SH-SY5Y (cell line): Measurements from ENCODE around the gene RCAN2.

Experiments used
- GATA2 ChIP-seq: IDR thresholded peaks from 2 replicates; pipeline ENCODE4 v1.6.1; 2011; ENCODE audit warnings: mild to moderate bottlenecking, low read depth, low read length
- GATA3 ChIP-seq: IDR thresholded peaks from 2 replicates; pipeline ENCODE4 v1.6.1; 2011; ENCODE audit warnings: low read depth, mild to moderate bottlenecking, low read length, moderate library complexity

RCAN2 gene

GRCh38 chr6:46505693-46506512 lies 14.7 kb upstream of the RCAN2 start:
- TF ChIP-seq GATA3 = no peak
- no peak for TF ChIP-seq GATA2

- no peak for TF ChIP-seq GATA2
- no peak for TF ChIP-seq GATA3
These were observed 13.0 kb upstream of the RCAN2 start for GRCh38 chr6:46504242-46504641.

- TF ChIP-seq GATA2 = no peak
- no peak for TF ChIP-seq GATA3
These were observed 11.4 kb upstream of the RCAN2 start for GRCh38 chr6:46502486-46503119.

DNA sequence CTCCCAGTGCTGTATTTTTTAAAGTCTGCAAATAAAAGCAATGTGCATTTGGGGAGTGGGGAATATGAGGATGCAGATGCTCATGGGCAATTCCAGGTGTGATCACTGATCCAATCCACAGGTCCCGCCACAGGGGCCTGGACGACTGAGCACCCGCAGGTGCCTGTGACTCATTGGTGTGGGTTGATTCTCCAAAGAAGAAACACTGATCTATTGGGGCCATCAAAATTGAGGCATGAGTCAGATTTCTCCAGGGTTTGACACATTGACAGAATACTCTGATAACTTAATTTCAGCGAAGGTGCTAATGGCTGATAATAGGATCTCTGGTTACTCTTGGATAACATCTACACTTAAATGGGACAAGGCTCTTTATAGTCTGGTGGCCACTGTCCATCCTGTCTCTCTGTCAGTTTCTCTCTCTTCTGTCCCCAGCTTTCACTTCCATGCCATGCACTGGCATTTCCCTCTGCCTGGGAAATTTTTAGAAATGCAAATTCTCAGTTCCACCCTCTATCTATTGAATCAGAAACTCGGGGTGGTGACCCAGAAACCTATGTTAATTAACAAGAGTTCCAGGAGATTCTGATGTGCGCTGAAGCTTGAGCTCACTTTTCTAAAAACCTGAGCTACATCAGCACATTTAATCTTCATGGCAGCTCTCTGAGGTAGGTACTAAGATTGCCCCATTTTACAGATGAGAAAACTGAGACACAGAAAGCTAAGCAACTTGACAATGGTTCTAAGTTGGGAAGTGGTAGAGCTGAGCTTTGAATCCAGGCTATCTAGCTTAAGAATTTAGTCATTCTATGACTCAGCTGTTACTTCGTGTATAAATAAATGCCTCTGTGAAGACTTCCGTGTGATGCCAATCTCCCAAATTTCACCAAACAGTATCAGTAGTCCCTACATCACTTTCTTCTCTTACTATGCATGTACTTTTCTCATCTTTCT lies 10.2 kb upstream of the RCAN2 start:
- TF ChIP-seq GATA3 = no peak
- no peak for TF ChIP-seq GATA2

GRCh38 chr6:46500382-46500781 lies 9.1 kb upstream of the RCAN2 start:
- TF ChIP-seq GATA2 = no peak
- no peak for TF ChIP-seq GATA3

GRCh38 chr6:46491628-46492547 lies 639 bp upstream of the RCAN2 start:
- TF ChIP-seq GATA3 (no peak), GATA2 (no peak)

- TF ChIP-seq GATA2 (no peak), GATA3 (no peak)
These were observed 636 bp downstream of the RCAN2 start for GRCh38 chr6:46490425-46491200.

GRCh38 chr6:46486181-46486580 lies 5.1 kb downstream of the RCAN2 start:
- TF ChIP-seq GATA3 (no peak), GATA2 (no peak)

GRCh38 chr6:46484081-46484820 lies 7.0 kb downstream of the RCAN2 start:
- TF ChIP-seq GATA2 (no peak), GATA3 (no peak)

- TF ChIP-seq GATA2 = no peak
- no peak for TF ChIP-seq GATA3
These were observed 14.9 kb downstream of the RCAN2 start for GRCh38 chr6:46476301-46476700.

DNA sequence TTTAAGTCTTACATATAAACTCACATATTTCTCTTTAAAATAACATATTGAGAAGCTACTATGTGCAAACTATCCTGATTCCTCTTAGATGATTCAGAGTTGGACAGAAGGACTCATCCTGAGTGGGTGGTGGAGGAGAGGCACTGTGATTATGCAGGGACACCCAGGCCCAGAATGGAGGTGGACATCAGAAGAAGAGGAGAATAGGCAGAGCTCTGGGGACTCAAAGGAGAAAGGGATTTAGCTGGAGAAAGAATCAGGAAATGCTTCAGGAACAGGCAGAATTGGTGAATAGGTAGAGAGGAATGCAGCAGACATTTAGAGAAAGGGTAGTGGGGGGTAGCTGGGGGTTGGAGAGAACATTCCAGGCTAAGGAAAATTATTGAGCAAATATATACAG lies 17.4 kb downstream of the RCAN2 start:
- no peak for TF ChIP-seq GATA2
- no peak for TF ChIP-seq GATA3

DNA sequence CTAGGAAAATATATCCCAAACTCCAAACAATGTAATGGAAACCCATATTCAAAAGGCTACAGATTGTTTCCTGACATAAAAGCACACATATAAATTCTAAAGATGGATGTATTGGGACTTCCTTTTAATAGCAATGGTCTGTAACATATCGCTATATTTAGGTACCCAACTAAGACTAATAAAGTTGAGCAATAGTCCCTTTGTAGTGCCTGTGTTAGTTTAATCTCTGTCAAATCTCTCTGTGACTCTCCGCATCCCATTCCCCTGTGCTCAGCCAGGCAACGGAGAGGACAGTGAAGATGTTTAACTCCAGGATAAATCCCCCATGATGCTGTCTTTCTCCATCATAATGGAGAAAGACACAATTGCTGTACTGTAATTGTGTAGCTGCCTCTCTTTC lies 19.0 kb downstream of the RCAN2 start:
- TF ChIP-seq GATA3 (no peak), GATA2 (no peak)
